Muscle of leg (tissue), 11 donors: ENCODE measurements around the gene MBD3L2. TPM values are rescaled to one million over a fixed set of nuclear protein-coding genes. Genes with fewer than 3 reads are reported as not detected.
"Not testable (repeated sequence)": the region's sequence is repeated elsewhere in the genome, so short reads cannot be mapped to it uniquely, and the experiment has no call there.

Experiments used
- DNase-seq: peaks from one replicate; pipeline ENCODE4 v3.0.0; 2013
- H3K27ac ChIP-seq: one replicate; pipeline ENCODE4 v1.5.1; 2013; ENCODE audit warnings: mild to moderate bottlenecking, low read length, control low read depth
- H3K27me3 ChIP-seq: one replicate; pipeline ENCODE4 v1.6.1; 2013; ENCODE audit warnings: low read length; ENCODE audit not compliant: control insufficient read depth, insufficient read depth
- H3K36me3 ChIP-seq: one replicate; pipeline ENCODE4 v1.6.1; 2013; ENCODE audit warnings: low read length; ENCODE audit not compliant: control insufficient read depth, insufficient read depth
- H3K4me1 ChIP-seq: one replicate; pipeline ENCODE4 v1.6.1; 2013; ENCODE audit warnings: low read length; ENCODE audit not compliant: control insufficient read depth, insufficient read depth
- H3K4me3 ChIP-seq: one replicate; pipeline ENCODE4 v1.5.1; 2013; ENCODE audit warnings: low read length, control low read depth
- H3K9me3 ChIP-seq: replicated peaks from 2 replicates; pipeline ENCODE4 v1.6.1; 2013; ENCODE audit warnings: low read depth, low read length; ENCODE audit not compliant: control insufficient read depth
- WGBS: methylation state at CpG from one replicate; pipeline ENCODE4 v1.1.5; 2013; ENCODE audit warnings: missing lambda C conversion rate; ENCODE audit not compliant: insufficient coverage; 5-methylcytosine and 5-hydroxymethylcytosine counted together
- polyA plus RNA-seq, 8 donors: library from polyadenylated mRNA; unstranded; fragments of 120-200 nt; gene quantifications; one replicate each; pipeline versions ENCODE4 v1.2.1 to v1.2.3, GENCODE V29; 2013; ENCODE audit warnings: inconsistent platforms in 1 of 8, low replicate concordance in 1 of 8; ENCODE audit not compliant: insufficient read length in 8 of 8, insufficient read depth in 1 of 8
- total RNA-seq: library from RNA; stranded (reverse); fragments of 120-200 nt; gene quantifications from one replicate; pipeline ENCODE4 v1.2.4, GENCODE V29; 2013

MBD3L2 gene
- total and polyA plus RNA-seq, 9 donors = not detected

GRCh38 chr19:7059977-7060376 is 10.9 kb downstream of the MBD3L2 start:
- WGBS = no CpG with 5 or more reads among the region's 2 CpGs
- H3K4me3 ChIP-seq, H3K9me3 ChIP-seq: not testable (repeated sequence)

GRCh38 chr19:7063339-7063738 is 14.2 kb downstream of the MBD3L2 start:
- no peak for DNase-seq
- Histone ChIP-seq H3K4me1 (no peaks in the 10 kb centered on the region), H3K9me3 (no peaks in the 10 kb centered on the region), H3K27ac (no peak overlapping the region), H3K36me3 (no peaks in the 10 kb centered on the region), H3K27me3 (no peaks in the 10 kb centered on the region), H3K4me3 (no peak overlapping the region)
- no CpG with 5 or more reads among the region's 4 CpGs for whole genome bisulfite sequencing

More at GRCh38 chr19:7059977-7060376, 10.9 kb downstream of the MBD3L2 start:
- not testable (repeated sequence) for H3K36me3 ChIP-seq, H3K4me1 ChIP-seq, H3K27ac ChIP-seq, DNase-seq, H3K27me3 ChIP-seq

GRCh38 chr19:7063764-7064418 is 14.8 kb downstream of the MBD3L2 start:
- Histone ChIP-seq H3K9me3 (no peaks in the 10 kb centered on the region), H3K27ac (no peak overlapping the region), H3K27me3 (no peaks in the 10 kb centered on the region), H3K4me3 (no peak overlapping the region), H3K36me3 (no peaks in the 10 kb centered on the region), H3K4me1 (no peaks in the 10 kb centered on the region)
- no peak for DNase-seq
- WGBS = 94% methylated on average over 5 of the region's 9 CpGs

GRCh38 chr19:7067122-7067521 is 18.0 kb downstream of the MBD3L2 start:
- H3K36me3 ChIP-seq, H3K27ac ChIP-seq, H3K4me1 ChIP-seq, H3K9me3 ChIP-seq, H3K27me3 ChIP-seq, H3K4me3 ChIP-seq: not testable (repeated sequence)
- peak; percentile 12 for DNase-seq
- 41% methylated on average over 9 of the region's 13 CpGs for WGBS

GRCh38 chr19:7067716-7068115 is 18.6 kb downstream of the MBD3L2 start:
- no peak for DNase-seq
- peaks cover 11% of the 10 kb centered on the region for H3K36me3 ChIP-seq
- H3K4me3 ChIP-seq = no peak overlapping the region
- no peaks in the 10 kb centered on the region for H3K9me3 ChIP-seq
- H3K27ac ChIP-seq = no peak overlapping the region
- H3K4me1 ChIP-seq = peaks cover 7% of the 10 kb centered on the region
- no peaks in the 10 kb centered on the region for H3K27me3 ChIP-seq
- no CpG with 5 or more reads among the region's 2 CpGs for WGBS

- H3K36me3 ChIP-seq = peaks cover 17% of the 10 kb centered on the region
- no peak overlapping the region for H3K27ac ChIP-seq
- no peaks in the 10 kb centered on the region for H3K27me3 ChIP-seq
- peaks cover 7% of the 10 kb centered on the region for H3K4me1 ChIP-seq
- WGBS = no CpG with 5 or more reads among the region's 6 CpGs
- no peak for DNase-seq
- H3K4me3 ChIP-seq = peak overlapping the region; percentile 14
- no peaks in the 10 kb centered on the region for H3K9me3 ChIP-seq
Observed at GRCh38 chr19:7068599-7068998, 19.5 kb downstream of the MBD3L2 start.

- peaks cover 7% of the 10 kb centered on the region for H3K4me1 ChIP-seq
- H3K9me3 ChIP-seq = no peaks in the 10 kb centered on the region
- WGBS = under 1% methylated on average over 54 of the region's 56 CpGs
- no peaks in the 10 kb centered on the region for H3K27me3 ChIP-seq
- H3K27ac ChIP-seq = peak within 1 kb of the TSS; percentile 92
- H3K36me3 ChIP-seq = peaks cover 21% of the 10 kb centered on the region
- peak within 1 kb of the TSS; percentile 100 for H3K4me3 ChIP-seq
- peak; percentile 99 for DNase-seq
Observed at GRCh38 chr19:7069042-7069903, 20.2 kb downstream of the MBD3L2 start, which contains the start of gene ZNF557. Gene ZNF557 (plus strand): TSS chr19:7069703. CDS start chr19:7075075, 5,372 bp downstream.

- peaks cover 23% of the 10 kb centered on the region for H3K36me3 ChIP-seq
- WGBS = 3% methylated on average over 8 of the region's 12 CpGs
- peak overlapping the region; percentile 92 for H3K27ac ChIP-seq
- no peaks in the 10 kb centered on the region for H3K9me3 ChIP-seq
- H3K27me3 ChIP-seq = no peaks in the 10 kb centered on the region
- H3K4me1 ChIP-seq = peaks cover 7% of the 10 kb centered on the region
- H3K4me3 ChIP-seq = peak overlapping the region; percentile 100
- DNase-seq = no peak
Observed at GRCh38 chr19:7069904-7070226, 20.7 kb downstream of the MBD3L2 start.

- Histone ChIP-seq H3K27me3 (no peaks in the 10 kb centered on the region), H3K36me3 (peaks cover 49% of the 10 kb centered on the region), H3K9me3 (peaks cover 15% of the 10 kb centered on the region), H3K4me3 (no peak overlapping the region), H3K27ac (no peak overlapping the region), H3K4me1 (peaks cover 7% of the 10 kb centered on the region)
- WGBS = 100% methylated on average over 5 of the region's 6 CpGs
- no peak for DNase-seq
Observed at GRCh38 chr19:7072541-7072940, 23.4 kb downstream of the MBD3L2 start.

GRCh38 chr19:7074705-7075282 is 25.7 kb downstream of the MBD3L2 start:
- Histone ChIP-seq H3K27me3 (no peaks in the 10 kb centered on the region), H3K27ac (no peak overlapping the region), H3K9me3 (peaks cover 31% of the 10 kb centered on the region), H3K4me3 (no peak overlapping the region), H3K4me1 (peaks cover 7% of the 10 kb centered on the region), H3K36me3 (peaks cover 66% of the 10 kb centered on the region)
- over 99% methylated on average over 22 of the region's 29 CpGs for WGBS
- no peak for DNase-seq
